C1 segment of cervical spinal cord (tissue), 14 donors: ENCODE data around the gene SLC25A2.
"Not testable (repeated sequence)": the region's sequence is repeated elsewhere in the genome, so short reads cannot be mapped to it uniquely, and the experiment has no call there.

ENCODE experiments used
- DNase-seq, 14 donors: peaks; one replicate each; lab custom pipeline; 2025; lab: John Stamatoyannopoulos, UW

Gene SLC25A2

GRCh38 chr5:141303756-141304155 is at the start of gene SLC25A2:
TSS of gene SLC25A2 (minus strand) at chr5:141304049. CDS start at chr5:141303865, 184 bp downstream.
- no peak for DNase-seq

GRCh38 chr5:141351591-141351990 is 47.7 kb upstream of the SLC25A2 start:
- DNase-seq: no peak

- peak in 1 of 14 donors; percentile 9 for DNase-seq
Measured at GRCh38 chr5:141349917-141350619, 46.2 kb upstream of the SLC25A2 start, which contains the start of gene PCDHGB1. TSS of gene PCDHGB1 (plus strand) at chr5:141350099. CDS start at chr5:141350261, 162 bp downstream.

GRCh38 chr5:141346017-141346416 is 42.2 kb upstream of the SLC25A2 start:
- not testable (repeated sequence) for DNase-seq

- no peak for DNase-seq
Measured at GRCh38 chr5:141345327-141345726, 41.5 kb upstream of the SLC25A2 start.

- DNase-seq: no peak
Measured at GRCh38 chr5:141343953-141344463, 40.2 kb upstream of the SLC25A2 start.

GRCh38 chr5:141343242-141343952 is 39.5 kb upstream of the SLC25A2 start, which contains the start of gene PCDHGA3:
TSS of gene PCDHGA3 (plus strand) at chr5:141343829. CDS start at chr5:141344034, 205 bp downstream.
- no peak for DNase-seq

GRCh38 chr5:141342773-141343172 is 38.9 kb upstream of the SLC25A2 start:
- DNase-seq: no peak

GRCh38 chr5:141340781-141341354 is 37.0 kb upstream of the SLC25A2 start:
- not testable (repeated sequence) for DNase-seq

- no peak for DNase-seq
Measured at GRCh38 chr5:141338538-141339306, 34.9 kb upstream of the SLC25A2 start, which contains the start of gene PCDHGA2. TSS of gene PCDHGA2 (plus strand) at chr5:141338760.

- not testable (repeated sequence) for DNase-seq
Measured at GRCh38 chr5:141332571-141332970, 28.7 kb upstream of the SLC25A2 start.

GRCh38 chr5:141330299-141331080 is 26.6 kb upstream of the SLC25A2 start, which contains the start of gene PCDHGA1:
TSS of gene PCDHGA1 (plus strand) at chr5:141330514.
- no peak for DNase-seq

GRCh38 chr5:141328231-141328630 is 24.4 kb upstream of the SLC25A2 start:
- no peak for DNase-seq

- peak in 12 of 14 donors; percentile 3 to 68 (median 44) for DNase-seq
Measured at GRCh38 chr5:141326088-141326854, 22.4 kb upstream of the SLC25A2 start.

- DNase-seq: no peak
Measured at GRCh38 chr5:141322261-141322660, 18.4 kb upstream of the SLC25A2 start.

GRCh38 chr5:141320225-141321169 is 16.6 kb upstream of the SLC25A2 start, which contains the start of gene TAF7:
TSS of gene TAF7 (minus strand) at chr5:141320784. CDS start at chr5:141320044, 740 bp downstream.
- peak; percentile 20 to 91 (median 82) for DNase-seq

GRCh38 chr5:141319699-141320098 is 15.8 kb upstream of the SLC25A2 start:
- no peak for DNase-seq

- DNase-seq: no peak
Measured at GRCh38 chr5:141319202-141319601, 15.4 kb upstream of the SLC25A2 start.
